Fibroblast of pulmonary artery (primary cell): Measurements from ENCODE around the gene ATP9A.

ENCODE experiments used
- DNase-seq: peaks from one replicate; pipeline ENCODE4 v3.0.0-alpha.2; 2010; ENCODE audit warnings: low read depth
- H3K4me3 ChIP-seq: replicated peaks from 2 replicates; pipeline ENCODE4 v1.5.1; 2011; ENCODE audit warnings: low read depth, mild to moderate bottlenecking, control low read depth, low read length, moderate library complexity
- TF ChIP-seq, protein P1 (sequence below): IDR thresholded peaks from 2 replicates; pipeline ENCODE4 v1.5.1; 2011; ENCODE audit warnings: mild to moderate bottlenecking, control low read depth, low read length, inconsistent platforms; ENCODE audit errors: missing control alignments

Gene ATP9A

GRCh38 chr20:51562027-51562331 lies 206.2 kb downstream of the ATP9A start:
- peak overlapping the region; percentile 59 for H3K4me3 ChIP-seq
- DNase-seq: no peak
- TF ChIP-seq, protein P1, sequence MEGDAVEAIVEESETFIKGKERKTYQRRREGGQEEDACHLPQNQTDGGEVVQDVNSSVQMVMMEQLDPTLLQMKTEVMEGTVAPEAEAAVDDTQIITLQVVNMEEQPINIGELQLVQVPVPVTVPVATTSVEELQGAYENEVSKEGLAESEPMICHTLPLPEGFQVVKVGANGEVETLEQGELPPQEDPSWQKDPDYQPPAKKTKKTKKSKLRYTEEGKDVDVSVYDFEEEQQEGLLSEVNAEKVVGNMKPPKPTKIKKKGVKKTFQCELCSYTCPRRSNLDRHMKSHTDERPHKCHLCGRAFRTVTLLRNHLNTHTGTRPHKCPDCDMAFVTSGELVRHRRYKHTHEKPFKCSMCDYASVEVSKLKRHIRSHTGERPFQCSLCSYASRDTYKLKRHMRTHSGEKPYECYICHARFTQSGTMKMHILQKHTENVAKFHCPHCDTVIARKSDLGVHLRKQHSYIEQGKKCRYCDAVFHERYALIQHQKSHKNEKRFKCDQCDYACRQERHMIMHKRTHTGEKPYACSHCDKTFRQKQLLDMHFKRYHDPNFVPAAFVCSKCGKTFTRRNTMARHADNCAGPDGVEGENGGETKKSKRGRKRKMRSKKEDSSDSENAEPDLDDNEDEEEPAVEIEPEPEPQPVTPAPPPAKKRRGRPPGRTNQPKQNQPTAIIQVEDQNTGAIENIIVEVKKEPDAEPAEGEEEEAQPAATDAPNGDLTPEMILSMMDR: no peak

DNA sequence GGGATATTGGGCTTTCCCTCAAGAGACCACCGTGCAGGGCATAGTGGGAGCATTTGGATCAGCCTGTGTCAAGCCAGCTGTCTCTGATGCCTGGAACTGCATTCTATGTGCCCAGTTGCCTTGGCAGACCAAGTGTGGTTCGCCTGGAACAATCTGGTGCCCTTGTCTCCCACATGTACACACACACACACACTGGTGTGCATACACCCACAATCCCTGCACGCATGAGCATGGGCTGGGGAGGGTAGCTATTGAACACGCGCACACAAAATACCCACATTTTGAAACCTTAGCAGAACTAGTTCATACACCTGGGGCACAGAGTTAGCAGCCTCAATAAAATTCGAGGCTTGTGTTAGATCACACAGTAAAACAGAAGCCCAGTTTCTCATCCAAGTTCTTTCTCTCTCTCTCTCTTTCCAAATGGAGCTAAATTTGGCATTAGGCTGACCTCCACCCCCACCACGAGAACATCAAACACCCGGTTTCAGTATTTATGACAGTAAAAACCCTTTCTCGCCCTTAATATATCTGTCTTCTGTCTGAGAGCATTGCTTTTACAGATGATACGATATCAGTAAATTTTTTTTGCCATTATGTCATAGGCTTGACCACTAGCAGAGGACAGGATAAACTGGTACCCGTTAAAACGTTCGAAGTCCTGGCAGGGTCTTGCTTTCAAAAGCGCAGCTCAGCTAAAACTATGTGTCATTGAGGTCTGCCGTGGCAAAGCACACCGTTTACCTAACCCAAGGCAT lies 207.5 kb downstream of the ATP9A start:
- no peak overlapping the region for H3K4me3 ChIP-seq
- DNase-seq: no peak

DNA sequence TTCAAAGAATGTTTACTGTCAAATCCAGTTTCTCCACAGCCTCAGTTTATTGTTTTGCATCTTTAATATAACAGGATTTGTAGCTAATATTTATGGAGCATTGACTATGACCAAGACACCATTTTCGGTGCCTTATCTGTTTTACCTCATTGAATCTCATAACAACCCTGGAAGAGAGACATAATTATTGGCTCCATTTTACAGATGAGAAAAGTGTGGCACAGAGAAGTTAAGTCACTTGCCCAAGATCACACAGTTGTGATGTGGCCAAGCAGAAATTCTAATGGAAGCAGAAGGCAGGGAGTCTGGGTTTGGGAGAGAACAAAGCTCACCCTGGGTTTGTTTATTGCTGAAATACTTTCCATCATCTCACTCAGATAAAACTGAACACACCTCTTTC lies 208.1 kb downstream of the ATP9A start:
- TF ChIP-seq, protein P1: no peak
- no peak overlapping the region for H3K4me3 ChIP-seq
- no peak for DNase-seq

More for the DNA sequence above, 207.5 kb downstream of the ATP9A start:
- TF ChIP-seq, protein P1: no peak

DNA sequence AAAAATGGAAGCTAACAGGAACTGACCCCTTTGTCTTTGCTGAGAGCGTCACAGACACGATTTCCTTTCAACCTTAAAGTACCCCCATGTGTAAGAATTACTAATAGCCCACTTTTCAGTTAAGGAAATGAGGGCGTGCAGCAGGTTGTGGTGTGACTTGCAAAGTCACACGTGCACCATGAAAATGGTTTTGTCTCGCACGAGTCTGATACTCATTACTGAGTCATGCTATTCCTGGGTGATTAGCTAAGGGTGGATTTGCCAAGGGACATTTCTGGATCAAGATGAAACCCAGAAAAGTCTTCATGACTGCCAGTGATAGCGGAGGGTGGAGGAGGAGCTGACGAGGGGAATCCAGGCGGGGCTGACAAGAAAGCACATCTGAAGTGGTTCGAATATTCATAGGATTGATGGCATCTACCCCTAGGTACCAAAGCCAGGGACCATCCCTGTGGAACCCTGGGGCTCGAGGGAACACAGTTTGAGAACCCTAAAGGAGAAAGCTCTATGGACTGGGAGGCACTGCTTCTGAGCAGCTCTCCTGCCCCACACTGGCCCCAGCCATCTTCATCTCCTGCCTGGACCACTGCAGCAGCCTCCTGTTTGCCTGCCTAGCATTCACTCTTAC lies 213.5 kb downstream of the ATP9A start:
- peak; percentile 45 for DNase-seq
- H3K4me3 ChIP-seq: no peak overlapping the region
- TF ChIP-seq, protein P1: no peak

DNA sequence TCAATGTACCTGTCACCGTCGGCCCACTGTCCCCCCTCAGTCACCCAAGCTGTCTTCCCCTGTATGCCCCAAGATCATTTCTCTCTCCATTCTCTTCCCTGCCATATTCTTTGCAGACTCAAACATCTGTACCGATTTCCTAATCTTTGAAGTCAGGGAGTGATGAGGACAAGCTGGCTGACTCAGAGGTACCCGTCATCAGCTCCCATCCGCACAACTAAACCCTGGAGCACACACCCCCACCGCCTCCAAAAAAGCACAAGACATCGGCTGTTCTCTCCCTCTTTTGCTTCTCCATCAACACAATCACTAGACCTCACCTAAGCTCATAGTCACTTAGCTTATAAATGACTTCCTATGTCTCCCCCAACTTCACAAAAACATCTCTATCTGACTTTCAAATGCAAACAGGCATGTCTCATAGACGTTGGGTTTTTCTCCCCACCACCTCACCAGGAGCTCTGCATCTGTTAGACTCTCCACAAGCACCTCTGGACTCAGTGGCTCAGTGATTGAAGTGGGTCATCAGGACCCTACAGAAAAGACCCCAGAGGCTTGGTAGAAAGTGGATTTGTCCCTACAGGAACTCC lies 214.2 kb downstream of the ATP9A start:
- TF ChIP-seq, protein P1: no peak
- peak; percentile 45 for DNase-seq
- no peak overlapping the region for H3K4me3 ChIP-seq

DNA sequence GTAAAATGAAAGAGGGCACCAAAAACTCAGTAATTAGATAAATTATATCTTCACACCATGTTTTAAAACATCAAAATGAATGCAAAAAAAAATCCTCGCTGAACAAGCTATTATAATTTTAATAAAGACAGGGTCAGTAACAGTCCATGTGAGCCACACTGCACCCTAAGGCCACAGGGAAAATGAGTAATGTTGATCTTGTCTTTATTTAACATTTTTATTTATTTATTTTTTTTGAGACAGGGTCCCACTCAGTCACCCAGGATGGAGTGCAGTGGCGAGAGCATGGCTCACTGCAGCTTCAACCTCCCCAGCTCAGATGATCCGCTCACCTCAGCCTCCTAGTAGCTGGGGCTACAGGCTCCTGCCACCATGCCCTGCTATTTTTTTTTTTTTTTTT lies 217.0 kb downstream of the ATP9A start:
- TF ChIP-seq, protein P1: no peak
- no peak for DNase-seq
- no peak overlapping the region for H3K4me3 ChIP-seq
